ENCODE measurements around the gene SLC66A2. TPM values are rescaled to one million over a fixed set of nuclear protein-coding genes. Genes with fewer than 3 reads are reported as not detected.

SLC66A2 gene
- total RNA-seq, 1 experiment from 2014 or later, result 52.8 TPM

DNA sequence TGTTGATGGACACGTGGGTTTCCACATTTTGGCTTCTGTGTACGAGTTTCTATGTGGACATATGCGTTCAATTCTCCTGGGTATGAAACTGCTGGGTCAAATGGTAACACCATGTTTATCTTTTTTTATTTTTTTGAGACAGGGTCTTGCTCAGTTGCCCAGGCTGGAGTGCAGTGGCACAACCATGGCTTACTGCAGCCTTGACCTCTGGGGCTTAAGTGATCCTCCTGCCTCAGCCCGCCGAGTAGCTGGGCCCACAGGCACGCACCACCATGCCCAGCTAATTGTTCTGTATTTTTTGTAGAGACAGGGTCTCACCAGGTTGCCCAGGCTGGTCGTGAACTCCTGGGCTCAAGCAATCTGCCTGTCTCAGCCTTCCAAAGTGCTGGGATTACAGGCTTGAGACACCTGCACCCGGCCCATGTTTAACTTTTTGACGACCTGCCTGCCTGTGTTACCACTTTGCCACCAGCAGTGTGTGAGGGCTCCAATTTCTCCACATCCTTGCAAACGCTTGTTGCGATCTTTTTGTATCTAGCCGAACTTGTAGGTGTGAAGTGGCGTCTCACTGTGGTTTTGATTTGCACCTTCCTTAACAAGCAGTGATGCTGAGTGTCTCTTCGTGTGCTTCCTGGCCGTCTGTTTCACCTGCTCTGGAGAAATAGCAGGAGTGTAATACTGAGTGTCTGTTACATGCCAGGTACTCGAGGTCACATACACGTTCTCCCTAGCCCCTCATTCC is 19.9 kb upstream of the SLC66A2 start:
- POLR2A ChIA-PET (ENCODE audit: unreplicated experiment), result no interaction called here
- H4K20me1 ChIP-seq (ENCODE audit: low read length), result no peaks in the 10 kb centered on the region
- H3K9ac ChIP-seq (ENCODE audit: low read length), result no peak overlapping the region
- H3K4me1 ChIP-seq (ENCODE audit: insufficient read depth, low read length), result no peaks in the 10 kb centered on the region
- no peak for DNase-seq
- no peak for ATAC-seq
- H3K9me3 ChIP-seq (ENCODE audit: low read length), result no peaks in the 10 kb centered on the region
- TF ChIP-seq EZH2phosphoT487 (IDR thresholded peaks at IDR 0.05; ENCODE audit: borderline replicate concordance, low read length) (no peak), CTCF (conservative IDR thresholded peaks at IDR 0.05; ENCODE audit: low read depth, low read length) (no peak), EZH2 (IDR thresholded peaks at IDR 0.05; ENCODE audit: low read length, unreplicated experiment) (no peak)
- no peak overlapping the region for H3K4me2 ChIP-seq (ENCODE audit: low read length)
- CTCF ChIA-PET, result no interaction called here
- no peaks in the 10 kb centered on the region for H3K9me2 ChIP-seq (replicated peaks; ENCODE audit: low read length)
- no peak overlapping the region for H2AFZ ChIP-seq (ENCODE audit: low read length)
- peaks cover 37% of the 10 kb centered on the region for H3K79me2 ChIP-seq (ENCODE audit: low read length)
- H3F3A ChIP-seq (ENCODE audit: low read length, unreplicated experiment), result no peaks in the 10 kb centered on the region
- BruUV-seq (replicated peaks), result TSS peak; percentile 8
- no peak overlapping the region for H3K27ac ChIP-seq (ENCODE audit: low read length)
- H3K27me3 ChIP-seq (ENCODE audit: low read length), result no peaks in the 10 kb centered on the region
- intact Hi-C loops (cut with micrococcal nuclease), result no loop called here
- peaks cover 41% of the 10 kb centered on the region for H3K36me3 ChIP-seq (ENCODE audit: low read depth, low read length)
- H3K4me3 ChIP-seq (ENCODE audit: low read length), result no peak overlapping the region

DNA sequence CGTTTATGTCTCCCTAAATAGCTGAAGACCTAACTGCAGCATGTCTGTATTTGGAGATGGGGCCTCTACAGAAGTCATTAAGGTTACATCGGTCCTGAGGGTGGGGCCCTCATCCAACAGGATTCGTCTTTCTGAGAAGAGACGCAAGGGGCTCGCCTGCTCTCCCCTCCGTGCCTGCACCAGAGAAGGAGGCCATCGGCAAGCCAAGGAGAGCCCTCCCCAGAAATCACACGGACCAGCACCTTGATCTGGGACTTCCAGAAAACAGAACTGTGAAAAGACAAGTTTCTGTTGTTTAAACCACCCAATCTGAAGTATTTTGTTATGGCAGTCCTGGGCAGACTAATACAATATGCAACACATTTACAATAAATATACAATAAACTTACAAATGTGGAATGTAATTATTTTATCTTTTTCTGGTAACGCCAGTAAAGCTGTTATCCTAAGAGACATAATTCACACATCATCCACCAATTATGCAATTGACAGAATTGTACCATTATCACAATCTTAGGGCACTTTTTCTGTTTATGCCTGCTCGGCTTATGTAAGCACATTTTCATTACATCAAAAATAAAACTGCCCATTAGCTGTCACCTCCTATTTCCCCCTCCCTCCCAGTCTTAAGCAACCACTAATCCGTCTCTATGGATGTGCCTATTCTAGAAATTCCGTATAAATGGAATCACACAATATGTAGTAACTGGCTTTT is 19.1 kb upstream of the SLC66A2 start:
- Histone ChIP-seq H3K27me3 (ENCODE audit: low read length) (no peaks in the 10 kb centered on the region), H3K36me3 (ENCODE audit: low read depth, low read length) (peaks cover 35% of the 10 kb centered on the region), H3K27ac (ENCODE audit: low read length) (no peak overlapping the region), H3K4me1 (ENCODE audit: insufficient read depth, low read length) (peaks cover 2% of the 10 kb centered on the region; the same call in 1 of the 2 replicates), H3K4me3 (ENCODE audit: low read length) (no peak overlapping the region), H3K9me2 (replicated peaks; ENCODE audit: low read length) (no peaks in the 10 kb centered on the region), H2AFZ (ENCODE audit: low read length) (no peak overlapping the region), H3F3A (ENCODE audit: low read length, unreplicated experiment) (no peaks in the 10 kb centered on the region), H4K20me1 (ENCODE audit: low read length) (no peaks in the 10 kb centered on the region), H3K4me2 (ENCODE audit: low read length) (no peak overlapping the region), H3K9me3 (ENCODE audit: low read length) (no peaks in the 10 kb centered on the region), H3K79me2 (ENCODE audit: low read length) (peaks cover 36% of the 10 kb centered on the region), H3K9ac (ENCODE audit: low read length) (no peak overlapping the region)
- BruUV-seq (replicated peaks), result no TSS peak
- ChIA-PET POLR2A (ENCODE audit: unreplicated experiment) (no interaction called here), CTCF (no interaction called here)
- ATAC-seq, result no peak
- no peak for TF ChIP-seq CTCF (conservative IDR thresholded peaks at IDR 0.05; ENCODE audit: low read depth, low read length)
- no peak for TF ChIP-seq EZH2phosphoT487 (IDR thresholded peaks at IDR 0.05; ENCODE audit: borderline replicate concordance, low read length)
- intact Hi-C loops (cut with micrococcal nuclease), result no loop called here
- no peak for DNase-seq
